SU-DHL-6 (cell line): ENCODE measurements around the gene LIG3.

Experiments
- H2AFZ ChIP-seq: fragments of 200-600 bp; sonication (generic); 2 replicates; pipeline ENCODE4 v1.6.1; 2014; ENCODE audit warnings: low read depth, mild to moderate bottlenecking, moderate library complexity, mixed read lengths, antibody characterized with exemption, low read length; ENCODE audit not compliant: severe bottlenecking
- H3F3A ChIP-seq: fragments of 200-600 bp; shearing (Covaris generic); 2 replicates; pipeline ENCODE4 v1.6.0; 2016; ENCODE audit warnings: antibody characterized with exemption, mild to moderate bottlenecking; ENCODE audit not compliant: insufficient read depth
- H3K27ac ChIP-seq: fragments of 200-600 bp; sonication (generic); 2 replicates; pipeline ENCODE4 v1.5.1; 2016; ENCODE audit warnings: low read depth, mild to moderate bottlenecking, low read length, moderate library complexity, mixed read lengths
- H3K27me3 ChIP-seq: fragments of 200-600 bp; sonication (generic), shearing (Covaris generic); 2 replicates; pipeline ENCODE4 v1.6.0; 2014; ENCODE audit warnings: mild to moderate bottlenecking, low read length
- H3K36me3 ChIP-seq: fragments of 200-600 bp; sonication (generic); 2 replicates; pipeline ENCODE4 v1.6.1; 2014; ENCODE audit warnings: mild to moderate bottlenecking, low read length, mixed read lengths
- H3K4me2 ChIP-seq: fragments of 300-600, 200-600 bp; shearing (Covaris generic), sonication (generic); 2 replicates; pipeline ENCODE4 v1.6.0; 2014; ENCODE audit warnings: low read length, low read depth, mild to moderate bottlenecking; ENCODE audit not compliant: poor library complexity, severe bottlenecking
- H3K4me3 ChIP-seq: fragments of 200-600 bp; sonication (generic); 2 replicates; pipeline ENCODE4 v1.5.1; 2014; ENCODE audit warnings: antibody characterized with exemption, low read length, mild to moderate bottlenecking, mixed read lengths; ENCODE audit not compliant: insufficient read depth, poor library complexity, severe bottlenecking
- H3K79me2 ChIP-seq: fragments of 200-600 bp; sonication (generic); 2 replicates; pipeline ENCODE4 v1.6.1; 2014; ENCODE audit warnings: mild to moderate bottlenecking, low read length, moderate library complexity; ENCODE audit not compliant: insufficient read depth
- H3K9ac ChIP-seq: fragments of 200-600 bp; sonication (generic); 2 replicates; pipeline ENCODE4 v1.7.0; 2014; ENCODE audit warnings: mild to moderate bottlenecking, low read length
- H3K9me2 ChIP-seq: fragments of 200-600 bp; sonication (generic); replicated peaks from 2 replicates; pipeline ENCODE4 v1.6.1; 2014; ENCODE audit warnings: low read length; ENCODE audit not compliant: insufficient read depth
- H3K9me3 ChIP-seq: fragments of 200-600 bp; sonication (generic); 2 replicates; pipeline ENCODE4 v1.6.1; 2014; ENCODE audit warnings: low read length, mixed read lengths; ENCODE audit not compliant: insufficient read depth
- H4K20me1 ChIP-seq: fragments of 200-600 bp; sonication (generic); 2 replicates; pipeline ENCODE4 v1.6.1; 2014; ENCODE audit warnings: low read depth, mild to moderate bottlenecking, antibody characterized with exemption, low read length, moderate library complexity, mixed read lengths
- EZH2phosphoT487 ChIP-seq: fragments of 200-600 bp; sonication (generic), shearing (Covaris generic); conservative IDR thresholded peaks from 2 replicates; pipeline ENCODE4 v1.6.1; 2018; ENCODE audit warnings: mild to moderate bottlenecking, antibody characterized with exemption, low read length, moderate library complexity, mixed read lengths
- TF ChIP-seq, protein P1 (sequence below): fragments of 200-600 bp; sonication (generic); IDR thresholded peaks from one replicate; pipeline ENCODE4 v1.5.1; 2017; ENCODE audit warnings: antibody characterized with exemption, mild to moderate bottlenecking, low read length, moderate library complexity; ENCODE audit not compliant: insufficient read depth, poor library complexity, severe bottlenecking

The LIG3 gene

DNA sequence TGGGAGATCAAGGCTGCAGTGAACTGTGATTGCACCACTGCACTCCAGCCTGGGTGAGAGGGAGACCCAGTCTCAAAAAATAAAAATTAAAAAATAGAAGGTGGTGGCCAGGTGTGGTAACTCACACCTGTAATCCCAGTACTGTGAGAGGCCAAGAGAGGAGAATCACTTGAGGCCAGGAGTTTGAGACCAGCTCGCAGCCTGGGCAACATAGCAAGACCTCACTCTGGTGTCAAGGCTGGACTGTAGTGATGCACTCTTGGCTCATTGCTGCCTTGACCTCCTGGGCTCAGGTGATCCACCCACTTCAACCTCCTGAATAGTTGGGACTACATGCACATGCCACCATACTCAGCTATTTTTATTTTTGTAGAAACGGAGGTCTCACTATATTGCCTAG, 69.9 kb downstream of the LIG3 start:
- Histone ChIP-seq H3K27ac (no peak overlapping the region), H3K4me2 (no peak overlapping the region), H3K9ac (no peak overlapping the region), H3F3A (no peaks in the 10 kb centered on the region), H2AFZ (no peak overlapping the region), H3K9me2 (no peaks in the 10 kb centered on the region), H4K20me1 (no peaks in the 10 kb centered on the region), H3K36me3 (no peaks in the 10 kb centered on the region), H3K9me3 (no peaks in the 10 kb centered on the region), H3K4me3 (no peak overlapping the region), H3K79me2 (no peaks in the 10 kb centered on the region), H3K27me3 (no peaks in the 10 kb centered on the region)
- TF ChIP-seq EZH2phosphoT487: no peak

DNA sequence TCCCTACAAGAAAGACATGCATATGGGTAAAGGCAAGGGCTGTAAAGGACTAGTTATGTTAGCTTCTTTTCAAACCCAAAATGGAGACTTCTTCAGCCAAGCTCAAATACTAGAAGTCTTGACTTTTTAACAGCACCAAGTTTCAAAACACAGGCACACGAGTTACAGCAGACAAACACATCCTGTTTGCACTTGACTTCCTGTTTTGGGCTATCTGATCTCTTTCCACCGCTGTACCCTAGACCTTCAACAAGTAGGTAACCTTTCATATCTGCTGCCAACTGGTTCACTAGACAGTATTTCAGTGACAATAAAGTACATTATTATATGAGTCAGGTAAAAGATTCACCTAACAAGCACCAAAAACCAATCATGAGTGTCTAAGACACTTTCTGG, 70.9 kb downstream of the LIG3 start:
- H3K4me2 ChIP-seq: peak overlapping the region; percentile 26
- H2AFZ ChIP-seq: no peak overlapping the region
- H3F3A ChIP-seq: no peaks in the 10 kb centered on the region
- no peak overlapping the region for H3K9ac ChIP-seq
- no peaks in the 10 kb centered on the region for H3K36me3 ChIP-seq
- H3K79me2 ChIP-seq: no peaks in the 10 kb centered on the region
- no peaks in the 10 kb centered on the region for H3K9me3 ChIP-seq
- no peaks in the 10 kb centered on the region for H3K27me3 ChIP-seq
- no peak overlapping the region for H3K27ac ChIP-seq
- H3K4me3 ChIP-seq: no peak overlapping the region
- H4K20me1 ChIP-seq: no peaks in the 10 kb centered on the region
- no peak for TF ChIP-seq EZH2phosphoT487
- TF ChIP-seq, protein P1, sequence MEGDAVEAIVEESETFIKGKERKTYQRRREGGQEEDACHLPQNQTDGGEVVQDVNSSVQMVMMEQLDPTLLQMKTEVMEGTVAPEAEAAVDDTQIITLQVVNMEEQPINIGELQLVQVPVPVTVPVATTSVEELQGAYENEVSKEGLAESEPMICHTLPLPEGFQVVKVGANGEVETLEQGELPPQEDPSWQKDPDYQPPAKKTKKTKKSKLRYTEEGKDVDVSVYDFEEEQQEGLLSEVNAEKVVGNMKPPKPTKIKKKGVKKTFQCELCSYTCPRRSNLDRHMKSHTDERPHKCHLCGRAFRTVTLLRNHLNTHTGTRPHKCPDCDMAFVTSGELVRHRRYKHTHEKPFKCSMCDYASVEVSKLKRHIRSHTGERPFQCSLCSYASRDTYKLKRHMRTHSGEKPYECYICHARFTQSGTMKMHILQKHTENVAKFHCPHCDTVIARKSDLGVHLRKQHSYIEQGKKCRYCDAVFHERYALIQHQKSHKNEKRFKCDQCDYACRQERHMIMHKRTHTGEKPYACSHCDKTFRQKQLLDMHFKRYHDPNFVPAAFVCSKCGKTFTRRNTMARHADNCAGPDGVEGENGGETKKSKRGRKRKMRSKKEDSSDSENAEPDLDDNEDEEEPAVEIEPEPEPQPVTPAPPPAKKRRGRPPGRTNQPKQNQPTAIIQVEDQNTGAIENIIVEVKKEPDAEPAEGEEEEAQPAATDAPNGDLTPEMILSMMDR: no peak
- H3K9me2 ChIP-seq: no peaks in the 10 kb centered on the region

DNA sequence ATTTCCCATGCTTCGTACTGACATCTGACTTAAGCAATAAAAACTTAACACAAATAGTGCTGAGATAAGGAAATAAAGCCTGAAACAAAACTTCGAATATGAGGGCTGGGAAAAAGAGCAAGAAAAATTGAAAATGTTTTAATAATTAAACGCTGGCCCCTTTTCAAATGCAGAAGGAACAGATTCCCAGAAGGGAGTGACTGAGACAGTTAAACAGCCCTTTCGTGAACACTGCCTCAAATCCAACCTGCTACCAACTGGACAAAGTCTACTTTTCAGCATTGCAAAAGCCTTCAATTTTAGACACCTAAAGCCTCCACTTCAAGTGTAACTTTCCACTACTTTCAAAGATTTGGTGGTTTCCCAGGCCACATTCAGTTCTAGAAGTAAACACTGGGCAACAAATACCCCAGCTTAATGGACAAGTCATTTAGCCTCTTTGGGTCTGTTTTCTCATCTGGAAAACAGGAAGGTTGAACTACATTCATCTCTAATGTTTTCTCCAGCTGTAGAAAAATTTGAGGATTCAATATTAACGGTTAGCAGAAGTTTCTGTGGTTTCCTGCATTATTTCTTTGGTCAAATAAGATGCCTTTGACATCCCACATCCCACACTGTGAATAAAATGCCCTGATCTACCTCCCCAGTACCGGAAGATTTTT, 71.4 kb downstream of the LIG3 start:
- H3K27me3 ChIP-seq: no peaks in the 10 kb centered on the region
- no peak overlapping the region for H2AFZ ChIP-seq
- no peaks in the 10 kb centered on the region for H3F3A ChIP-seq
- H3K9ac ChIP-seq: no peak overlapping the region
- no peaks in the 10 kb centered on the region for H3K36me3 ChIP-seq
- H4K20me1 ChIP-seq: no peaks in the 10 kb centered on the region
- no peaks in the 10 kb centered on the region for H3K9me3 ChIP-seq
- no peaks in the 10 kb centered on the region for H3K9me2 ChIP-seq
- H3K4me3 ChIP-seq: no peak overlapping the region
- H3K4me2 ChIP-seq: peak overlapping the region; percentile 26
- H3K79me2 ChIP-seq: no peaks in the 10 kb centered on the region
- no peak overlapping the region for H3K27ac ChIP-seq
- TF ChIP-seq, protein P1: no peak
- no peak for TF ChIP-seq EZH2phosphoT487

DNA sequence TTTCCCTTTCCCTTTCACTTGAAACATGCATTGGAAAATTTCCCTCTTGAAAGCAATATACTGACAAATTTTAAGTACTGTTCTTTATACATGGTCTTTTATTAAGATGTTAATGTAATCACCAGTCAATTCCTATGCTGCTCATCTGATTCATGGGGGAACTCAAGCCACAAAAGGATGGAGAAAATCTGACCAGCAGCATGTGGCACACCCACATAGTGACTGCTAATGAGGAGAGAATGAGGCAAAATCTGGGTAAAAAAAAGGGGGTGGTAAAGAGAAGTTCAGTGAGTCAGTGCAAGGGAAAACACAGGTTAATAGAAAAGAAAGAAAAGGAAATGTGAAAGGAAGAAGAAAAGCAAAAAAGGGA, 71.9 kb downstream of the LIG3 start:
- no peak overlapping the region for H3K27ac ChIP-seq
- H4K20me1 ChIP-seq: no peaks in the 10 kb centered on the region
- H3K9me3 ChIP-seq: no peaks in the 10 kb centered on the region
- TF ChIP-seq EZH2phosphoT487: no peak
- TF ChIP-seq, protein P1: no peak
- H3K27me3 ChIP-seq: no peaks in the 10 kb centered on the region
- no peaks in the 10 kb centered on the region for H3F3A ChIP-seq
- no peak overlapping the region for H3K4me2 ChIP-seq
- no peaks in the 10 kb centered on the region for H3K79me2 ChIP-seq
- no peaks in the 10 kb centered on the region for H3K36me3 ChIP-seq
- H3K9me2 ChIP-seq: no peaks in the 10 kb centered on the region
- H2AFZ ChIP-seq: no peak overlapping the region
- H3K9ac ChIP-seq: no peak overlapping the region
- no peak overlapping the region for H3K4me3 ChIP-seq
